Activated B cell treated with CpG ODN at 0.5 μM for 24 hours (primary cell): ENCODE data around the gene ZNF181. TPM values are rescaled to one million over a fixed set of nuclear protein-coding genes. Genes with fewer than 3 reads are reported as not detected.

Experiments
- ATAC-seq: fragments of 200-7000 bp; cut with Tn5 transposase; one replicate; pipeline ENCODE4 v1.10.0; 2021; ENCODE audit warnings: low read depth, mild to moderate bottlenecking, moderate library complexity
- CTCF ChIA-PET: fragments of 350-600 bp; sonication (Branson Sonifier 250); formaldehyde crosslinking; loops from one replicate; lab custom pipeline; 2021; ENCODE audit warnings: antibody characterized with exemption; lab: Charles Lee
- POLR2A ChIA-PET: fragments of 350-600 bp; sonication (Branson Sonifier 250); formaldehyde crosslinking; loops from one replicate; lab custom pipeline; 2021; ENCODE audit warnings: antibody characterized with exemption; lab: Charles Lee
- DNase-seq: peaks from one replicate; pipeline ENCODE4 v3.0.0; 2022
- H3K27ac Mint-ChIP-seq: one replicate; pipeline ENCODE4 v1.8.0; 2020; ENCODE audit warnings: mixed read lengths
- H3K27me3 Mint-ChIP-seq: one replicate; pipeline ENCODE4 v1.8.0; 2021; ENCODE audit warnings: mixed read lengths
- H3K36me3 Mint-ChIP-seq: one replicate; pipeline ENCODE4 v1.8.0; 2021; ENCODE audit warnings: low read depth, mixed read lengths
- H3K4me1 Mint-ChIP-seq: one replicate; pipeline ENCODE4 v1.8.0; 2021; ENCODE audit warnings: mixed read lengths
- H3K4me3 Mint-ChIP-seq: one replicate; pipeline ENCODE4 v1.8.0; 2020; ENCODE audit warnings: mild to moderate bottlenecking, mixed read lengths
- H3K9me3 Mint-ChIP-seq: one replicate; pipeline ENCODE4 v1.8.0; 2020; ENCODE audit warnings: mixed read lengths
- intact Hi-C: fragments of 100-400 bp; cut with micrococcal nuclease; formaldehyde crosslinking; loops from one replicate; pipeline ENCODE4 v1.15.1; 2024
- total RNA-seq: library from RNA; stranded (reverse); gene quantifications from 2 replicates; pipeline ENCODE4 v1.2.3, GENCODE V29; 2022
- TF ChIP-seq, protein P1 (sequence below): fragments of 200-600 bp; IDR thresholded peaks from one replicate; pipeline ENCODE4 v1.8.0; 2022; ENCODE audit warnings: antibody characterized with exemption, mild to moderate bottlenecking

Gene ZNF181
- total RNA-seq, 1 donor from 2014 or later = 8.2 TPM

GRCh38 chr19:34772697-34773554, 38.9 kb downstream of the ZNF181 start, which contains the start of gene ZNF599:
ZNF599 (minus strand) TSS chr19:34773215; CDS start chr19:34772841, 374 bp downstream.
- peaks cover 7% of the 10 kb centered on the region for H3K36me3 Mint-ChIP-seq
- DNase-seq (peak; percentile 91), ATAC-seq (peak; percentile 98)
- H3K27me3 Mint-ChIP-seq = peaks cover 15% of the 10 kb centered on the region
- H3K4me3 Mint-ChIP-seq = peak within 1 kb of the TSS; percentile 93
- peak within 1 kb of the TSS; percentile 86 for H3K27ac Mint-ChIP-seq
- ChIA-PET POLR2A (interaction anchor here (0.5 to 1.6 kb wide), 3 partner anchors 40 to 1632 kb away, joined by 4 to 8 read pairs (median 7); partner anchors contain the start of genes SCGB2B2, ZNF181 and ZNF302), CTCF (no interaction called here)
- H3K9me3 Mint-ChIP-seq = peaks cover 3% of the 10 kb centered on the region
- intact Hi-C loops = loop anchor here (1.0 kb wide), 2 partner anchors 39 to 96 kb away; partner anchors contain the start of genes SCGB2B2, ZNF181 and ZNF302
- H3K4me1 Mint-ChIP-seq = peaks cover 15% of the 10 kb centered on the region
- TF ChIP-seq, protein P1, sequence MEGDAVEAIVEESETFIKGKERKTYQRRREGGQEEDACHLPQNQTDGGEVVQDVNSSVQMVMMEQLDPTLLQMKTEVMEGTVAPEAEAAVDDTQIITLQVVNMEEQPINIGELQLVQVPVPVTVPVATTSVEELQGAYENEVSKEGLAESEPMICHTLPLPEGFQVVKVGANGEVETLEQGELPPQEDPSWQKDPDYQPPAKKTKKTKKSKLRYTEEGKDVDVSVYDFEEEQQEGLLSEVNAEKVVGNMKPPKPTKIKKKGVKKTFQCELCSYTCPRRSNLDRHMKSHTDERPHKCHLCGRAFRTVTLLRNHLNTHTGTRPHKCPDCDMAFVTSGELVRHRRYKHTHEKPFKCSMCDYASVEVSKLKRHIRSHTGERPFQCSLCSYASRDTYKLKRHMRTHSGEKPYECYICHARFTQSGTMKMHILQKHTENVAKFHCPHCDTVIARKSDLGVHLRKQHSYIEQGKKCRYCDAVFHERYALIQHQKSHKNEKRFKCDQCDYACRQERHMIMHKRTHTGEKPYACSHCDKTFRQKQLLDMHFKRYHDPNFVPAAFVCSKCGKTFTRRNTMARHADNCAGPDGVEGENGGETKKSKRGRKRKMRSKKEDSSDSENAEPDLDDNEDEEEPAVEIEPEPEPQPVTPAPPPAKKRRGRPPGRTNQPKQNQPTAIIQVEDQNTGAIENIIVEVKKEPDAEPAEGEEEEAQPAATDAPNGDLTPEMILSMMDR = no peak

DNA sequence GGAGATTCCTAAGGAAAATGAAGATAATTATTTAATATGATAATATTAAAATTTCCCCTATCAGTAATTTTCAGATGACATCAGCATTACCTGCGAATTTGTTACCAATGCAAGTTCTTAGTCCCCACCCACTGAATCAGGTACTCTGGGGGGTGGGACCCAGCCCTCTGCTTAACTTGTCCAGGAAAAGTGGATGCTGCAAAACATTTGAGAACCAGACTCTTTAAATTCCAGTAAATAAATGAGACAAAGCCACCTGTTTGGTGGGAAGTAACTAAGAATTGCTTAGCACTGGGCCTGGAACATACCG, 39.5 kb downstream of the ZNF181 start:
- no peak for DNase-seq
- Mint-ChIP-seq H3K4me1 (peaks cover 15% of the 10 kb centered on the region), H3K36me3 (peaks cover 3% of the 10 kb centered on the region), H3K27ac (no peak overlapping the region), H3K4me3 (peak overlapping the region; percentile 48), H3K27me3 (peaks cover 17% of the 10 kb centered on the region), H3K9me3 (peaks cover 3% of the 10 kb centered on the region)
- ATAC-seq = no peak
- ChIA-PET CTCF (no interaction called here), POLR2A (no interaction called here)
- intact Hi-C loops = loop anchor here (1.0 kb wide), 2 partner anchors 39 to 96 kb away; partner anchors contain the start of genes SCGB2B2, ZNF181 and ZNF302
- TF ChIP-seq, protein P1 = no peak

DNA sequence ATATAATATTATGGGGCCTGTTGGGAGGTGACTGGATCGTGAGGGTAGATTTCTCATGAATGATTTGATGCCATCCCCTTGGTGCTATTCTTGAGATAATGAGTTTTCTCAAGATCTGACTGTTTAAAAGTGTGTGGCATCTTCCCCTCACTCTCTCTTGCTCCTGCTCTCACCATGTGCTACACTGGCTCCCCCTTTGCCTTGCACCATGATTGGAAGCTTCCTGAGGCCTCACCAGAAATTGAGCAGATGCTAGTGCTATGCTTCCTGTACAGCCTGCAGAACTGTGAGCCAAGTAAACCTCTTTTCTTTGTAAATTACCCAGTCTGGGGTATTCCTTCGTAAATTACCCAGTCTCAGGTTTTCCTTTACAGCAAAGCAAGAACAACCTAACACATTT, 40.8 kb downstream of the ZNF181 start:
- no peak overlapping the region for H3K27ac Mint-ChIP-seq
- H3K36me3 Mint-ChIP-seq = peaks cover 3% of the 10 kb centered on the region
- ATAC-seq (no peak), DNase-seq (no peak)
- H3K4me3 Mint-ChIP-seq = no peak overlapping the region
- H3K4me1 Mint-ChIP-seq = peaks cover 15% of the 10 kb centered on the region
- ChIA-PET POLR2A (no interaction called here), CTCF (no interaction called here)
- H3K27me3 Mint-ChIP-seq = peaks cover 20% of the 10 kb centered on the region
- TF ChIP-seq, protein P1 = no peak
- H3K9me3 Mint-ChIP-seq = peaks cover 3% of the 10 kb centered on the region
- intact Hi-C loops = no loop called here

DNA sequence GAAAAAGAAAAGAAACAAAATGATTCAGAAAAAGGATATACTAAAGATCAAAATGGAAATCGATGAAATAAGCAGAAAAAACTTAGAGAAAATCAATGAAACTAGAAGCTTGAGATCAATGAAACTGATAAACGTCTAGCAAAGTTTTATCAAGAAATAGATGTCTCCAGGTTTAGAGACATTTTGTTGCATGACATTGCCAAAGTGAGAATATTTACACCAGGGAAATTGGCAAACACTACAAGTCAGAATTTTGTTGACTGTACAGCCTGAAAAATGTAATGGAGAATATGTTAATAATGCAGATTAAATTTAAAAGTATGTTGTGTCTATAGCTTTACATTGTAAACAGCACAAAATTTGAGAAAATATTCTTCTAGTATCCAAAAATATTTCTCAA, 44.3 kb downstream of the ZNF181 start:
- ATAC-seq = no peak
- no peak overlapping the region for H3K4me3 Mint-ChIP-seq
- intact Hi-C loops = no loop called here
- H3K9me3 Mint-ChIP-seq = peaks cover 3% of the 10 kb centered on the region
- H3K27me3 Mint-ChIP-seq = peaks cover 20% of the 10 kb centered on the region
- ChIA-PET CTCF (no interaction called here), POLR2A (no interaction called here)
- H3K27ac Mint-ChIP-seq = no peak overlapping the region
- no peaks in the 10 kb centered on the region for H3K4me1 Mint-ChIP-seq
- TF ChIP-seq, protein P1 = no peak
- DNase-seq = no peak
- no peaks in the 10 kb centered on the region for H3K36me3 Mint-ChIP-seq

DNA sequence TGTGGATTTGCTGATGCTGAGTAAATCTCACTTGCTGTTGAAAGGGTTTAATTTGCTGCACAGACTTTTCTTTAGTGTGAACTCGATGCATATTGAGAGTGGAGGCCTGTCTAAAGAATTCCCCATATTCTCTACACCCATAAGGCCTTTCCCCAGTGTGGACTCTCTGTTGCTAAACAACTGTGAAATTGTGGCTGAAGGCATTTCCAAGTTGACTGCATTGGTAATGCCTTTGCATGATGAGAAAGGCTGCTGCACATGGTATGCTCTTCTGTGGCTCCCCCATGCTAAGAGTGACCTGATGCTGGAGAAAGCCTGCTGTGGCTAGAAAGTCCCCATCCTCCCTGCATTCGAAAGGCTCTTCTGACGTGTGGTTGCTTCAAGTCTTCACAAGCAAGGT, 45.6 kb downstream of the ZNF181 start:
- ChIA-PET CTCF (no interaction called here), POLR2A (no interaction called here)
- intact Hi-C loops = no loop called here
- Mint-ChIP-seq H3K4me3 (no peak overlapping the region), H3K36me3 (no peaks in the 10 kb centered on the region), H3K9me3 (peaks cover 3% of the 10 kb centered on the region), H3K4me1 (no peaks in the 10 kb centered on the region), H3K27me3 (peaks cover 19% of the 10 kb centered on the region), H3K27ac (no peak overlapping the region)
- TF ChIP-seq, protein P1 = no peak
- ATAC-seq = no peak
- DNase-seq = no peak
